H1 (cell line): ENCODE measurements around the gene MYO16. TPM values are rescaled to one million over a fixed set of nuclear protein-coding genes. Genes with fewer than 3 reads are reported as not detected.

ENCODE experiments used
- CBX5 ChIP-seq: fragments of 300-800, 300-1000 bp; sonication (generic); IDR thresholded peaks from 2 replicates; pipeline ENCODE4 v1.7.1; 2016; ENCODE audit warnings: antibody characterized with exemption, low read length, low read depth
- EGR1 ChIP-seq: IDR thresholded peaks from 2 replicates; pipeline ENCODE4 v1.6.1; 2011; ENCODE audit warnings: low read depth, low read length, borderline replicate concordance
- EP300 ChIP-seq, 2 experiments: IDR thresholded peaks; 1 replicate in 1 of 2; 2 replicates in 1 of 2; pipeline ENCODE4 v1.6.1; 2011 to 2012; ENCODE audit warnings: low read depth in 2 of 2, low read length in 2 of 2, mild to moderate bottlenecking in 2 of 2, borderline replicate concordance in 1 of 2, inconsistent platforms in 1 of 2, moderate library complexity in 1 of 2
- KDM4A ChIP-seq: IDR thresholded peaks from one replicate; pipeline ENCODE4 v1.7.1; 2012; ENCODE audit warnings: low read depth, mild to moderate bottlenecking, moderate library complexity, low read length, inconsistent platforms; ENCODE audit not compliant: severe bottlenecking
- MAFK ChIP-seq: IDR thresholded peaks from 2 replicates; pipeline ENCODE4 v1.6.1; 2012; ENCODE audit warnings: low read depth, mild to moderate bottlenecking, improper control_type of control experiment, low read length
- NANOG ChIP-seq: IDR thresholded peaks from 2 replicates; pipeline ENCODE4 v1.6.1; 2011; ENCODE audit warnings: low read length, low read depth, mild to moderate bottlenecking, inconsistent platforms; ENCODE audit not compliant: insufficient read depth, poor library complexity, severe bottlenecking
- NRF1 ChIP-seq: IDR thresholded peaks from 2 replicates; pipeline ENCODE4 v1.6.1; 2011; ENCODE audit warnings: mild to moderate bottlenecking, low read depth, low read length, improper control_type of control experiment
- USF2 ChIP-seq: IDR thresholded peaks from 2 replicates; pipeline ENCODE4 v1.6.1; 2011; ENCODE audit warnings: low read length, improper control_type of control experiment
- polyA plus RNA-seq, 7 experiments: library from polyadenylated mRNA; depleted of rRNA in 3 of 7; stranded (reverse) in 5 of 7; unstranded in 2 of 7; fragments of >200 nt in 5 of 7; fragments of 200-250 nt in 2 of 7; gene quantifications; 1 replicate in 5 of 7; 2 replicates in 1 of 7; 4 replicates in 1 of 7; pipeline versions ENCODE4 v1.2.1 to v1.2.3, GENCODE V29; 2011 to 2013; ENCODE audit warnings: missing spikeins in 2 of 7, mixed read lengths in 2 of 7
- total RNA-seq: library from RNA; stranded (reverse); fragmentation: NEBNext Ultra II Directional; extraction: Animal tissue kit (Norgen Biotek cat#: 25700); gene quantifications from 2 replicates; pipeline ENCODE4 v1.2.1, GENCODE V29; 2021
- TF ChIP-seq, protein P1 (sequence below): fragments of 300-600 bp; sonication (generic); IDR thresholded peaks from 2 replicates; pipeline ENCODE4 v1.7.1; 2012; ENCODE audit warnings: low read length, moderate library complexity, mild to moderate bottlenecking, inconsistent platforms; ENCODE audit not compliant: insufficient replicate concordance

MYO16 gene
- total and polyA plus RNA-seq, 2 of the 8 experiments (the other 6 are each of a cell fraction or from before 2014, with no cell fraction given): 0.02 to 0.22 TPM

DNA sequence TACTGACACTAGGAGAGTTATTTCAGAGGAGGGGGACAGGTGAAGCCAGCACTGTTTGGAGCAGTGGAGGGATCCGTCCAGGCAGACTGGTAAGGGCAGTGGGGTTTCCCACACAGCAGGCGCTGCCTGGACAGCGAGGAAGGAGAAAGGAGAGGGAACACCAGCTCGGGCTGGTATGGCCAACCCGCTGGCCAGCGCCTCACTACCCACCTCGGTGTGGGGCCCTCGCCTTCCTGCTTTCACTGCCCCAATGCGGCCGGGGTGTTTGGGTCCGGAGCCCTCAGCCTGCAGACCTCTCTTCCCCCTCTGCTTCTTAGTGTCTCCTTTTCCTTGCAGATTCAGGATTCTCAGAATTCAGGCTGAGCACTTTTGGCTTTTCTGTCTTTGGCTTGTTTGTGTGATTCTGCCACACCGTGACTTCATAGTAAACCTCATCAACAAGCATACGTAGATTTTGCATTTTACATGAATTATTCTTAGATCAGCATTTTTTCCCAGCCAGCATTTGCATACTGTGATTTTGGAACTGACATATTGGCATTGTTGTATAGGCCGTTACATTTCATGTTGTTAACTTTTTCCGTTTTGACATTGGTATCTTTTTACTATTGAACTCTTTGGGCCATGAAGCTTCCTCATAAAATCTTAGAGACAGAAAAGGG, 294.1 kb downstream of the MYO16 start (continued):
- TF ChIP-seq, protein P1, sequence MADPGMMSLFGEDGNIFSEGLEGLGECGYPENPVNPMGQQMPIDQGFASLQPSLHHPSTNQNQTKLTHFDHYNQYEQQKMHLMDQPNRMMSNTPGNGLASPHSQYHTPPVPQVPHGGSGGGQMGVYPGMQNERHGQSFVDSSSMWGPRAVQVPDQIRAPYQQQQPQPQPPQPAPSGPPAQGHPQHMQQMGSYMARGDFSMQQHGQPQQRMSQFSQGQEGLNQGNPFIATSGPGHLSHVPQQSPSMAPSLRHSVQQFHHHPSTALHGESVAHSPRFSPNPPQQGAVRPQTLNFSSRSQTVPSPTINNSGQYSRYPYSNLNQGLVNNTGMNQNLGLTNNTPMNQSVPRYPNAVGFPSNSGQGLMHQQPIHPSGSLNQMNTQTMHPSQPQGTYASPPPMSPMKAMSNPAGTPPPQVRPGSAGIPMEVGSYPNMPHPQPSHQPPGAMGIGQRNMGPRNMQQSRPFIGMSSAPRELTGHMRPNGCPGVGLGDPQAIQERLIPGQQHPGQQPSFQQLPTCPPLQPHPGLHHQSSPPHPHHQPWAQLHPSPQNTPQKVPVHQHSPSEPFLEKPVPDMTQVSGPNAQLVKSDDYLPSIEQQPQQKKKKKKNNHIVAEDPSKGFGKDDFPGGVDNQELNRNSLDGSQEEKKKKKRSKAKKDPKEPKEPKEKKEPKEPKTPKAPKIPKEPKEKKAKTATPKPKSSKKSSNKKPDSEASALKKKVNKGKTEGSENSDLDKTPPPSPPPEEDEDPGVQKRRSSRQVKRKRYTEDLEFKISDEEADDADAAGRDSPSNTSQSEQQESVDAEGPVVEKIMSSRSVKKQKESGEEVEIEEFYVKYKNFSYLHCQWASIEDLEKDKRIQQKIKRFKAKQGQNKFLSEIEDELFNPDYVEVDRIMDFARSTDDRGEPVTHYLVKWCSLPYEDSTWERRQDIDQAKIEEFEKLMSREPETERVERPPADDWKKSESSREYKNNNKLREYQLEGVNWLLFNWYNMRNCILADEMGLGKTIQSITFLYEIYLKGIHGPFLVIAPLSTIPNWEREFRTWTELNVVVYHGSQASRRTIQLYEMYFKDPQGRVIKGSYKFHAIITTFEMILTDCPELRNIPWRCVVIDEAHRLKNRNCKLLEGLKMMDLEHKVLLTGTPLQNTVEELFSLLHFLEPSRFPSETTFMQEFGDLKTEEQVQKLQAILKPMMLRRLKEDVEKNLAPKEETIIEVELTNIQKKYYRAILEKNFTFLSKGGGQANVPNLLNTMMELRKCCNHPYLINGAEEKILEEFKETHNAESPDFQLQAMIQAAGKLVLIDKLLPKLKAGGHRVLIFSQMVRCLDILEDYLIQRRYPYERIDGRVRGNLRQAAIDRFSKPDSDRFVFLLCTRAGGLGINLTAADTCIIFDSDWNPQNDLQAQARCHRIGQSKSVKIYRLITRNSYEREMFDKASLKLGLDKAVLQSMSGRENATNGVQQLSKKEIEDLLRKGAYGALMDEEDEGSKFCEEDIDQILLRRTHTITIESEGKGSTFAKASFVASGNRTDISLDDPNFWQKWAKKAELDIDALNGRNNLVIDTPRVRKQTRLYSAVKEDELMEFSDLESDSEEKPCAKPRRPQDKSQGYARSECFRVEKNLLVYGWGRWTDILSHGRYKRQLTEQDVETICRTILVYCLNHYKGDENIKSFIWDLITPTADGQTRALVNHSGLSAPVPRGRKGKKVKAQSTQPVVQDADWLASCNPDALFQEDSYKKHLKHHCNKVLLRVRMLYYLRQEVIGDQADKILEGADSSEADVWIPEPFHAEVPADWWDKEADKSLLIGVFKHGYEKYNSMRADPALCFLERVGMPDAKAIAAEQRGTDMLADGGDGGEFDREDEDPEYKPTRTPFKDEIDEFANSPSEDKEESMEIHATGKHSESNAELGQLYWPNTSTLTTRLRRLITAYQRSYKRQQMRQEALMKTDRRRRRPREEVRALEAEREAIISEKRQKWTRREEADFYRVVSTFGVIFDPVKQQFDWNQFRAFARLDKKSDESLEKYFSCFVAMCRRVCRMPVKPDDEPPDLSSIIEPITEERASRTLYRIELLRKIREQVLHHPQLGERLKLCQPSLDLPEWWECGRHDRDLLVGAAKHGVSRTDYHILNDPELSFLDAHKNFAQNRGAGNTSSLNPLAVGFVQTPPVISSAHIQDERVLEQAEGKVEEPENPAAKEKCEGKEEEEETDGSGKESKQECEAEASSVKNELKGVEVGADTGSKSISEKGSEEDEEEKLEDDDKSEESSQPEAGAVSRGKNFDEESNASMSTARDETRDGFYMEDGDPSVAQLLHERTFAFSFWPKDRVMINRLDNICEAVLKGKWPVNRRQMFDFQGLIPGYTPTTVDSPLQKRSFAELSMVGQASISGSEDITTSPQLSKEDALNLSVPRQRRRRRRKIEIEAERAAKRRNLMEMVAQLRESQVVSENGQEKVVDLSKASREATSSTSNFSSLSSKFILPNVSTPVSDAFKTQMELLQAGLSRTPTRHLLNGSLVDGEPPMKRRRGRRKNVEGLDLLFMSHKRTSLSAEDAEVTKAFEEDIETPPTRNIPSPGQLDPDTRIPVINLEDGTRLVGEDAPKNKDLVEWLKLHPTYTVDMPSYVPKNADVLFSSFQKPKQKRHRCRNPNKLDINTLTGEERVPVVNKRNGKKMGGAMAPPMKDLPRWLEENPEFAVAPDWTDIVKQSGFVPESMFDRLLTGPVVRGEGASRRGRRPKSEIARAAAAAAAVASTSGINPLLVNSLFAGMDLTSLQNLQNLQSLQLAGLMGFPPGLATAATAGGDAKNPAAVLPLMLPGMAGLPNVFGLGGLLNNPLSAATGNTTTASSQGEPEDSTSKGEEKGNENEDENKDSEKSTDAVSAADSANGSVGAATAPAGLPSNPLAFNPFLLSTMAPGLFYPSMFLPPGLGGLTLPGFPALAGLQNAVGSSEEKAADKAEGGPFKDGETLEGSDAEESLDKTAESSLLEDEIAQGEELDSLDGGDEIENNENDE: no peak
- TF ChIP-seq NANOG (no peak), CBX5 (no peak), KDM4A (no peak), EGR1 (no peak), NRF1 (no peak), USF2 (no peak), EP300 (IDR thresholded peaks at IDR 0.05; ENCODE audit: borderline replicate concordance in 1 of 2, low read depth in 2 of 2, low read length in 2 of 2) (no peak), MAFK (no peak)
- TF ChIP-seq, all 59 proteins: peak for 0
